A549 (cell line): ENCODE data around the gene KIF1B. TPM values are rescaled to one million over a fixed set of nuclear protein-coding genes. Genes with fewer than 3 reads are reported as not detected.

ENCODE experiments used
- ATAC-seq, 2 experiments: fragments of 200-7000 bp in 1 of 2; fragments of >200 bp in 1 of 2; cut with Nextera tagmentation in 1 of 2; cut with Tn5 transposase in 1 of 2; 3 replicates each; pipeline versions ENCODE4 v1.8.0 to v1.9.1; 2018 to 2020; ENCODE audit warnings: mild to moderate bottlenecking in 1 of 2, moderate library complexity in 1 of 2
- CTCF ChIA-PET: fragments of 300-600 bp; sonication (Branson Sonifier 250); formaldehyde crosslinking; extraction: SDS; loops from one replicate; lab custom pipeline; 2021; ENCODE audit warnings: antibody characterized with exemption, inconsistent platforms; lab: Yijun Ruan, JAX
- POLR2A ChIA-PET: fragments of 350-600 bp; formaldehyde crosslinking; extraction: SDS; loops from one replicate; lab custom pipeline; 2021; ENCODE audit warnings: antibody characterized with exemption, inconsistent platforms; lab: Yijun Ruan, JAX
- DNase-seq, 2 experiments: peaks; one replicate each; pipeline versions ENCODE4 v3.0.0 to v3.0.0-alpha.2; 2011 to 2016; ENCODE audit warnings: low read depth in 1 of 2, low spot score in 1 of 2
- FAIRE-seq: peaks from 2 replicates; lab custom pipeline; 2011; peaks lifted over from hg19 to GRCh38; lab: Jason Lieb, UNC
- H3K27ac ChIP-seq, 2 experiments: fragments of >200 bp; sonication (Bioruptor Twin); formaldehyde crosslinking; 3 replicates each; pipeline ENCODE4 v1.5.1; 2016 to 2017
- H3K4me1 ChIP-seq: fragments of >200 bp; sonication (Bioruptor Twin); formaldehyde crosslinking; 3 replicates; pipeline ENCODE4 v1.6.1; 2016
- H3K4me2 ChIP-seq: fragments of >200 bp; sonication (Bioruptor Twin); formaldehyde crosslinking; 3 replicates; pipeline ENCODE4 v1.6.1; 2016
- H3K4me3 ChIP-seq: fragments of >200 bp; sonication (Bioruptor Twin); formaldehyde crosslinking; 3 replicates; pipeline ENCODE4 v1.5.1; 2016
- H3K9me3 ChIP-seq: fragments of >200 bp; sonication (Bioruptor Twin); formaldehyde crosslinking; 3 replicates; pipeline ENCODE4 v1.6.1; 2016
- CBX8 ChIP-seq: fragments of 200-600 bp; sonication (generic); IDR thresholded peaks from 2 replicates; pipeline ENCODE4 v1.6.1; 2016
- E2F6 ChIP-seq: IDR thresholded peaks from 2 replicates; pipeline ENCODE4 v1.6.1; 2012; ENCODE audit warnings: low read depth, borderline replicate concordance
- EHMT2 ChIP-seq: fragments of 200-600 bp; sonication (generic); IDR thresholded peaks from 2 replicates; pipeline ENCODE4 v1.6.1; 2016; ENCODE audit warnings: antibody characterized with exemption, low read depth, mild to moderate bottlenecking, moderate library complexity
- EP300 ChIP-seq, 2 experiments: fragments of >200 bp; sonication (Bioruptor Twin); formaldehyde crosslinking; IDR thresholded peaks; 2 replicates in 1 of 2; 3 replicates in 1 of 2; pipeline ENCODE4 v1.6.1; 2016 to 2017
- FOXS1 ChIP-seq: fragments of 250-450 bp; sonication (Bioruptor Pico); IDR thresholded peaks from 2 replicates; pipeline ENCODE4 v1.5.0; 2020; ENCODE audit warnings: mild to moderate bottlenecking, moderate library complexity
- GATA3 ChIP-seq: IDR thresholded peaks from 2 replicates; pipeline ENCODE4 v1.6.1; 2012; ENCODE audit warnings: borderline replicate concordance
- HOXB5 ChIP-seq: fragments of 250-450 bp; sonication (Bioruptor Pico); IDR thresholded peaks from 2 replicates; pipeline ENCODE4 v1.5.0; 2020; ENCODE audit warnings: mild to moderate bottlenecking, moderate library complexity
- JUNB ChIP-seq: fragments of >200 bp; sonication (Bioruptor Twin); formaldehyde crosslinking; IDR thresholded peaks from 2 replicates; pipeline ENCODE4 v1.6.1; 2016
- MAFK ChIP-seq: fragments of 450-650 bp; IDR thresholded peaks from 2 replicates; pipeline ENCODE4 v1.6.1; 2014; ENCODE audit not compliant: partially characterized antibody
- MAZ ChIP-seq: fragments of 150-350 bp; IDR thresholded peaks from 2 replicates; pipeline ENCODE4 v1.6.1; 2014; ENCODE audit warnings: antibody characterized with exemption, low read depth, low read length, borderline replicate concordance
- NR3C1 ChIP-seq: fragments of >200 bp; sonication (Bioruptor Twin); formaldehyde crosslinking; IDR thresholded peaks from 3 replicates; pipeline ENCODE4 v1.6.1; 2017
- RAD21 ChIP-seq, 2 experiments: fragments of >200 bp in 1 of 2; sonication (Bioruptor Twin) in 1 of 2; formaldehyde crosslinking in 1 of 2; IDR thresholded peaks in 1 of 2; conservative IDR thresholded peaks in 1 of 2; 2 replicates in 1 of 2; 3 replicates in 1 of 2; pipeline ENCODE4 v1.6.1; 2012 to 2018; ENCODE audit warnings: inconsistent platforms in 1 of 2
- RCOR1 ChIP-seq: fragments of 150-350 bp; IDR thresholded peaks from 2 replicates; pipeline ENCODE4 v1.6.1; 2014; ENCODE audit warnings: antibody characterized with exemption, low read length, low read depth
- RNF2 ChIP-seq: fragments of 200-600 bp; sonication (generic); IDR thresholded peaks from 2 replicates; pipeline ENCODE4 v1.6.1; 2016; ENCODE audit warnings: low read depth, mild to moderate bottlenecking, antibody characterized with exemption, moderate library complexity, borderline replicate concordance
- SMC3 ChIP-seq: fragments of >200 bp; sonication (Bioruptor Twin); formaldehyde crosslinking; IDR thresholded peaks from 3 replicates; pipeline ENCODE4 v1.6.1; 2018; ENCODE audit warnings: inconsistent platforms
- SREBF2 ChIP-seq: fragments of 450-650 bp; IDR thresholded peaks from 2 replicates; pipeline ENCODE4 v1.6.1; 2014; ENCODE audit warnings: mild to moderate bottlenecking, moderate library complexity
- ZNF302 ChIP-seq: fragments of 250-450 bp; sonication (Bioruptor Pico); IDR thresholded peaks from 2 replicates; pipeline ENCODE4 v1.9.0; 2021; ENCODE audit warnings: inconsistent platforms, mild to moderate bottlenecking, moderate library complexity
- WGBS: methylation state at CpG from one replicate; pipeline ENCODE4 v1.1.6; 2017; ENCODE audit errors: missing lambda C conversion rate; 5-methylcytosine and 5-hydroxymethylcytosine counted together
- polyA plus RNA-seq, 4 experiments: library from polyadenylated mRNA; depleted of rRNA in 3 of 4; stranded (reverse); fragments of >200 nt; fragmentation: RNase III in 1 of 4; extraction: RNeasy Plus Mini Kit Qiagen cat#74134 plus additional on column Dnase treatment in 1 of 4; gene quantifications; 2 replicates in 3 of 4; 3 replicates in 1 of 4; pipeline ENCODE4 v1.2.3, GENCODE V29; 2011 to 2017
- TF ChIP-seq, protein P1 (sequence below): fragments of 200-600 bp; sonication (generic); IDR thresholded peaks from 2 replicates; pipeline ENCODE4 v1.6.1; 2016; ENCODE audit warnings: antibody characterized with exemption, mild to moderate bottlenecking, moderate library complexity
- TF ChIP-seq, protein P2 (sequence below): fragments of 150-350 bp; IDR thresholded peaks from 2 replicates; pipeline ENCODE4 v1.6.1; 2014; ENCODE audit warnings: low read depth, mild to moderate bottlenecking, low read length

The KIF1B gene
- polyA plus RNA-seq, 2 of the 4 experiments (the other 2 are of a cell fraction) = 9.8 to 18.3 TPM

DNA sequence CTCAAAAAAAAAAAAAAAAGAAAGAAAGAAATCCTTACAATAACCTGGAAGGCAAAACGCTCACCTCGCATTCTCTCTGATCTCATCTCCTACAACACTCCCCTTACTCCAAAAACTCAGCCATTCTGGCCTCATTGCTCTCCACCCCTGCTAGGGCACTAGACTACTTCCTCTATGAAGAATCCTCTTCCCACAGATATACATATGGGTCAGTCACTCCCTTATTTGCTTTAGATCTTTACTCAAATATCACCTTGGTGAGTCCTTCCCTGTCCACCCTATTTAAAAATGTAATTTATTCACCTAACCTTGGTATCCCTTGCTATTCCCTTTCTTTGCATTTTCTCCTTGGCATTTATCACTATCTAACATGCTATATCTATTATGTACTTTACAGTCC, 24.6 kb upstream of the KIF1B start:
- FAIRE-seq = no peak
- no peak for TF ChIP-seq NR3C1
- no peak for TF ChIP-seq CBX8
- no peak for TF ChIP-seq SREBF2
- no peak overlapping the region for H3K4me3 ChIP-seq
- no peak for ATAC-seq
- H3K4me1 ChIP-seq = no peaks in the 10 kb centered on the region
- ChIA-PET POLR2A (no interaction called here), CTCF (interaction anchor here (1.8 kb wide), 1 partner anchor 24 kb away, joined by 5 read pairs; no protein-coding TSS in a partner anchor)
- H3K27ac ChIP-seq = no peak overlapping the region
- WGBS = 83% methylated on average over 2 of the region's 2 CpGs
- no peaks in the 10 kb centered on the region for H3K9me3 ChIP-seq
- no peak overlapping the region for H3K4me2 ChIP-seq
- DNase-seq = no peak

DNA sequence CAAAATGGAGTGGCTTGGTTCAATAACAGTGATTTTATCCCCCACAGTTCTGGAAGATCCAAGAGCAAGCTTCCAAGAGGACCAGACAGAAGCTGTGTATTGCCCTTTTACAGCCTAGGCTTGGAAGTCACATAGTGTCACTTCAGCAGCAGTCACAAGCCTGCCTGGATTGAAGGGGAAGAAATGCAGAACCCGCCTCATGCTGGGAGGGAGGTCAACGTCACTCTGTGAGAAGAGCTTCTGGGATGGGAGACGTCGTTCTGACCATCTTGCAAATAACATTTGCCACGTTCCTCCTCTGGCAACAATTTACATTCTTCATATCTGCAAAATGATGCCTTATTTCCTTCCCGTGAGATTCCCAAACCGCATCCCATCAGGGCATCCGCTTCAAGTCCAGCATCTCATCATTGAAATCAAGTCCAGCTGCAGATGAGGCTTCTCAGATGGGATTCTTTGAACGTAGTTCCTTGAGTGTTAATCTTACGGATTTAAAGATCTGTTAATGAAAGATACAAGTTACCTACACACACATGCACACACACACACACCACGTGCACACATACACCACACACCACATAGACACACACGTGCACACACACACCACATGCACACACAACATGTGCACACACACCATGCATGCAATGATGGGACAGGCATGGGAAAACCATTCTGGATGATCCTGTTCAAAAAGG, 23.9 kb upstream of the KIF1B start:
- WGBS = 81% methylated on average over 12 of the region's 12 CpGs
- DNase-seq (no peak), ATAC-seq (no peak), FAIRE-seq (no peak)
- no peaks in the 10 kb centered on the region for H3K9me3 ChIP-seq
- POLR2A ChIA-PET = no interaction called here
- H3K27ac ChIP-seq = no peak overlapping the region
- CTCF ChIA-PET = interaction anchor here (1.8 kb wide), 1 partner anchor 23 kb away, joined by 5 read pairs; no protein-coding TSS in a partner anchor
- H3K4me1 ChIP-seq = no peaks in the 10 kb centered on the region
- no peak for TF ChIP-seq JUNB
- TF ChIP-seq, protein P1, sequence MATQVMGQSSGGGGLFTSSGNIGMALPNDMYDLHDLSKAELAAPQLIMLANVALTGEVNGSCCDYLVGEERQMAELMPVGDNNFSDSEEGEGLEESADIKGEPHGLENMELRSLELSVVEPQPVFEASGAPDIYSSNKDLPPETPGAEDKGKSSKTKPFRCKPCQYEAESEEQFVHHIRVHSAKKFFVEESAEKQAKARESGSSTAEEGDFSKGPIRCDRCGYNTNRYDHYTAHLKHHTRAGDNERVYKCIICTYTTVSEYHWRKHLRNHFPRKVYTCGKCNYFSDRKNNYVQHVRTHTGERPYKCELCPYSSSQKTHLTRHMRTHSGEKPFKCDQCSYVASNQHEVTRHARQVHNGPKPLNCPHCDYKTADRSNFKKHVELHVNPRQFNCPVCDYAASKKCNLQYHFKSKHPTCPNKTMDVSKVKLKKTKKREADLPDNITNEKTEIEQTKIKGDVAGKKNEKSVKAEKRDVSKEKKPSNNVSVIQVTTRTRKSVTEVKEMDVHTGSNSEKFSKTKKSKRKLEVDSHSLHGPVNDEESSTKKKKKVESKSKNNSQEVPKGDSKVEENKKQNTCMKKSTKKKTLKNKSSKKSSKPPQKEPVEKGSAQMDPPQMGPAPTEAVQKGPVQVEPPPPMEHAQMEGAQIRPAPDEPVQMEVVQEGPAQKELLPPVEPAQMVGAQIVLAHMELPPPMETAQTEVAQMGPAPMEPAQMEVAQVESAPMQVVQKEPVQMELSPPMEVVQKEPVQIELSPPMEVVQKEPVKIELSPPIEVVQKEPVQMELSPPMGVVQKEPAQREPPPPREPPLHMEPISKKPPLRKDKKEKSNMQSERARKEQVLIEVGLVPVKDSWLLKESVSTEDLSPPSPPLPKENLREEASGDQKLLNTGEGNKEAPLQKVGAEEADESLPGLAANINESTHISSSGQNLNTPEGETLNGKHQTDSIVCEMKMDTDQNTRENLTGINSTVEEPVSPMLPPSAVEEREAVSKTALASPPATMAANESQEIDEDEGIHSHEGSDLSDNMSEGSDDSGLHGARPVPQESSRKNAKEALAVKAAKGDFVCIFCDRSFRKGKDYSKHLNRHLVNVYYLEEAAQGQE = no peak
- TF ChIP-seq EP300 (IDR thresholded peaks at IDR 0.05) = no peak
- TF ChIP-seq EHMT2 = no peak
- no peak for TF ChIP-seq HOXB5 (CRISPR knock-in tag)
- no peak for TF ChIP-seq E2F6
- no peak for TF ChIP-seq RNF2
- no peak for TF ChIP-seq GATA3
- TF ChIP-seq MAFK = no peak
- TF ChIP-seq SMC3 = no peak
- TF ChIP-seq, protein P2, sequence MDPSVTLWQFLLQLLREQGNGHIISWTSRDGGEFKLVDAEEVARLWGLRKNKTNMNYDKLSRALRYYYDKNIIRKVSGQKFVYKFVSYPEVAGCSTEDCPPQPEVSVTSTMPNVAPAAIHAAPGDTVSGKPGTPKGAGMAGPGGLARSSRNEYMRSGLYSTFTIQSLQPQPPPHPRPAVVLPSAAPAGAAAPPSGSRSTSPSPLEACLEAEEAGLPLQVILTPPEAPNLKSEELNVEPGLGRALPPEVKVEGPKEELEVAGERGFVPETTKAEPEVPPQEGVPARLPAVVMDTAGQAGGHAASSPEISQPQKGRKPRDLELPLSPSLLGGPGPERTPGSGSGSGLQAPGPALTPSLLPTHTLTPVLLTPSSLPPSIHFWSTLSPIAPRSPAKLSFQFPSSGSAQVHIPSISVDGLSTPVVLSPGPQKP = no peak
- H3K4me3 ChIP-seq = no peak overlapping the region
- no peak overlapping the region for H3K4me2 ChIP-seq

DNA sequence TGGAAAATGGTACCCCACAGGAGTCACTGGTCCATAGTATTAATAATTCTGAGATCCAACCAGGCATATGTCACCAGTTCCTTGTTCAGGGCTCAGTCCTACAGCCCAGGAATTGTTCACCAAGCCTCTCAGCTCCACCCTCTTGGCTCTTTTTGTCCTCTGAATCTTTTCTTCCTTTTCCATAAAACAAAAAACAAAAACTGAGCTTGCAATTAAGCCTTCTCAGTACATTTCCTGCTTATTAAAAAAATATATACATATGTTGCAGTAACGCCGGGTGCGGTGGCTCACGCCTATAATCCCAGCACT, 23.4 kb upstream of the KIF1B start:
- ATAC-seq (no peak), FAIRE-seq (no peak), DNase-seq (no peak)
- 89% methylated on average over 4 of the region's 4 CpGs for WGBS
- H3K27ac ChIP-seq = no peak overlapping the region
- no peak overlapping the region for H3K4me2 ChIP-seq
- H3K4me1 ChIP-seq = no peaks in the 10 kb centered on the region
- H3K4me3 ChIP-seq = no peak overlapping the region
- TF ChIP-seq SREBF2 (no peak), CBX8 (no peak), HOXB5 (CRISPR knock-in tag) (no peak), RAD21 (conservative IDR thresholded peaks at IDR 0.05 in 1 of 2, IDR thresholded peaks at IDR 0.05 in 1 of 2) (no peak), RCOR1 (no peak), ZNF302 (CRISPR knock-in tag) (no peak), MAZ (no peak), FOXS1 (CRISPR knock-in tag) (no peak)
- TF ChIP-seq, protein P2 = no peak
- ChIA-PET CTCF (interaction anchor here (1.8 kb wide), 1 partner anchor 22 kb away, joined by 5 read pairs; no protein-coding TSS in a partner anchor), POLR2A (no interaction called here)
- no peaks in the 10 kb centered on the region for H3K9me3 ChIP-seq
